GM19193 (cell line): ENCODE measurements around the gene SWAP70.

Experiments used
- POLR2A ChIP-seq: IDR thresholded peaks from 4 replicates; pipeline ENCODE4 v1.6.1; 2011; ENCODE audit not compliant: insufficient read depth, insufficient read length; ENCODE audit errors: extremely low read depth

SWAP70 gene

DNA sequence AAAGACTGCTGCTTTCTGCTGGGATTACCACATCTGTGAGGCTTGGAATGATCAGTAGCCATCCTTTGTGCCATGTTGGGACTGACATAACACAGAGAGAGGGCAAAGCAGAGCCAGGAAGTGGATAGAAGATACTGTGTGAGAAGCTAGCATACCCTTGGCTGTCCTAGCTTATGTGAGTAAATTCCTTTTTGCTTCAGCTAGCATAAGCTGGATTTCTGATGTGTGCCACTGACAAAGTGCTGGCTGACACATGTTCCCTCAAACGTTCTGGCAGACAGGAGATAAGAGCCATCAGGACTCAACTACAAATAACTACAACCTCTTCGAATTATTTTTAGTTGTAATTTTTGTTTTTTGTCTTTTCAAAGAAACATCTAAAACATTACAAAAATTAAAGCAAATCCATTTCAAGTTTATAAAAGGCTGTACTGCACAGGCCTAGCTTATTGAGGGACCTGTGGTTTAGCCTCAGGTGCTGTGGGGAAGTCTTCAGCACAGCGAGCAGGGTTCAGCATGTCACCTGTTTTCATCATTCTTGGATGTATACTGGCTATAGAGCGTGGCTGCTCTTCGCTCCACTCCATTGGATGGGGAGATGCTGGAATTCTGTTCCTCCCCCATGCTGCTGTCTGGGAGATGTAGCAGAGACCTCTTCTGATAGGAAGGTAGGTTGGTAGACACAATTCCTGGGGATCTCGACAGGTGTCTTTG lies 120.9 kb downstream of the SWAP70 start:
- TF ChIP-seq POLR2A = no peak

DNA sequence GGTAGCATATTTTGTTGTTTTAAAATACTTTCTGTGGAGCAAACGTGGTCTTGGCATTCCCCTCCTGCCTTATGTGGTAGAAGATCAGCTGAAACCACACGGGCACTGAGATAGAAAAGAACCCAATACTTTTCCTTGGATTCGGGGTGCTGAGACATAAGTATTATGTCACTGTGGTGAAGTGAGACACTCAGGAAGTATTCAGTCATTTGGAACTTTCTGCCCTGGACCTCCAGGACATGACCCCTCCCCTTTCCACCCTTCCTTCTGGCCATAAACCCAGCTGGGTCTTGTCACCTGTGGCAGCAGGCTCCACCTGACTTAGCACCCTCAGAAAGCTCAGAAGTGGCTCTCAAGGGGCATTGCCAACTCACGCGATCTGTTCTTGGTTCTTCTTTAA lies 123.4 kb downstream of the SWAP70 start:
- TF ChIP-seq POLR2A = no peak

DNA sequence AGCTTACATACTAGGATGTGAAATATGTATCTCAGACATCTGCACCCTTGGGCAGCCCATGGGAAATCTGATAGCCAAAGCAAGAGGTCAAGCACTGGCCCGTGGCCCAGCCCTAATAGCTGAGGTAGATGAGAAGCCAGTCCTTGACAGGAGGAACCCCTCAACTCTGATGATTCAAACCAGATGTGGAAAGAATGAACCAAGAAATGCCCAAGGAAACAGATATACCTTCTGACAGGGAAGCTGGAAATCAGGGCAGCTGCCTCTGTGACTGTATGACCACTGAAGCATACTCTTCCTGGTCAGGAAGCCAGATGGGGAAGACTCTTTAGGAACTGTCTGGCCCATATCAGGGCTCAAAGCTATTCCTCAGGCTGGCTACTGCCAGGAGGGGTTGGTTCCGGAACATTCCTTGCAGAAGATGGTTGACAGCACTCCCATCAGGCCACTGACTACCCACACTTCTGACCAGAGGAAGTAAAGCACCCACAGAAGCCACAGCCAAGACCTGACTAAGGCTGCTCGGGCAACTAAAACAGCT lies 124.2 kb downstream of the SWAP70 start:
- no peak for TF ChIP-seq POLR2A

DNA sequence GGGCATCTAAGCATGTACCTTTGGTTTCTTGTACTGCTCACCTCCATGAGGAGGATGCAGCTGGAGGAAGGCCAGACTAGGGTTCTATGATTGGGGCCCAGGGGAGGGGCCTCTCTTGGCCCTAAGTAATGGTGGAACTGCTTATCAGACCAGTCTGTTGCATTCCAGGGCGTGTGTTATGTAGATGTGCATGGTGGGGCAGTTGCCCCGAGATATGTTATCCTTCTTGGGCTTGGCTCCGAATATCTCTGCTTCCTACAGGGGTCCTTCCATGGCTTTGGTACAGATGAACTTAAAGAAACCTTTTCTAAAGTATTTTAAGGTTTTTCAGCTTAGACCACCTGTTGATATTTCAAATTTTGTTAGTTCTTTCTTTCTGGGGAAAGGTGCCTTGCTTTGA lies 126.0 kb downstream of the SWAP70 start:
- no peak for TF ChIP-seq POLR2A

DNA sequence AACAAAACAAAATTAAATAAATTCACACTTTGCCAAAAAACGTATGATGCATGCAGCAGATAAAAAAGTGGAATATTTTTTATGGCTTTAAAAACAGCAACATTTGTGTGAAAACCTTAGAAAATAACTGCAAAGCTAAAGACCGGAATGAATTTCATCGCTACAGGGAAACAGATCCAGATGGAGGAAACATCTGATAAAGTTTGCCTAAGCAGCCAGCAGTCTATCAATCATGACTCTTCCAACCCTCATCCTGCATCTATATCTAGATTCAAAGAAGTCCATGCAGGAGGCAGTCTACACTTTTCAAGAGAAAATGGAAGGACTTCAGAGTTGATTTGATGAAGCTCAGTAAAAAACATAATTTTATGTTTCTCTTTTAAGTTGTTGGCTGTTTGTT lies 126.8 kb downstream of the SWAP70 start:
- TF ChIP-seq POLR2A = no peak

DNA sequence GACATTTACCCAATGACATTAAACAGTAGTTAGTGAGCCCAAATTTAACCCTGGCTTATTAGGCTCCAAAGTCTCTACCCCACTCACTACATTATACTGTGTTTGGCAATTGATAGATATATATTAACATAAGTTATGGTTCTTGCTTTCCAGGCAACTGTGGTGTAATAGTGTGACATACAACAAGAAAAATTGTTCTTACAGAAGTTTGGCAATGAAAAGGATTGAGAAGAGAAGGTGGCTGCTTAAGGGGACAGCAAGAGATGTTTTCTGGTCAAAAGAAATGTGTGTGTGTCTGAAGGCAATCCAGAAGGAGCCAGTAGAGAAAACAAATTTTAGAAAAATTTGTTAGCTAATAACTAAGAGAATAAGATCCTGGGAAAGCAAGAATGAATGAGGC lies 132.4 kb downstream of the SWAP70 start:
- TF ChIP-seq POLR2A = no peak

DNA sequence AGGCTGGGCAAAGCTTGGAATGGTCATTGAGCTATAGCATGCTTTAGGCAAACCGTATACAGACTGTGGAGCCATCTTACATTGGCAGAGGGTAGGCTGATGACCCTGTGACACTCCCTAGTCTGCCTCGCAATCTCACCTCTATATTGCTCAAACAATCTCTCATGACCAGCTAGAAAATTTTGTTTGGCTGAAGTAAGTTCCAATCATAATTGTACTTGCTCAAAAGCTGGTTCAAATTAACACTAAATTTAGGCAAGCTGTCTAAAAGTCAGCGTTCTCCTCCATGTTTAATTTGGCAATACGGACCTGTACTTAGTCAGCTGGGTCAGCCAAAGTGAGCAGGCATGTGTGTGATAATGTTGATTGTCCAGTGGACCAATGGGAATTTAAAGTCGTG lies 133.0 kb downstream of the SWAP70 start:
- TF ChIP-seq POLR2A = no peak

DNA sequence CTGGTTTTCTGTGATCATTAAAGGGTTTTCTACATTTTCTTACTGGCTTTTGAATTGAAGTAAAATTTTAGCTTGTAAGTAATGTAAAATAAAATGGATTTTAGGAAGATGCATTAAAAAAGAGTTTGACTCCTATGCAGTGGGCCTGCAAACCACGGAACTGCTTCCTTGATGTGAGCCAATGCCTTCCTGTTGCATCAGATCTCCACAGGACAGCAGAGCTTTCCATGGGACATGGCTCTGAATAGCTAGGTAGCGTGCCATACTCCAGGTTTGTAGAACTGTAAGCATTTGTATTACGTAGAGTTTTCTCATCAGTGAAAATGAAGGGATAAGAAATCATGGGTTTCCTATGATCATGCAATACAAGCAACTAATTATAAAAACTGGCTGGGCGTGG lies 133.4 kb downstream of the SWAP70 start:
- no peak for TF ChIP-seq POLR2A

DNA sequence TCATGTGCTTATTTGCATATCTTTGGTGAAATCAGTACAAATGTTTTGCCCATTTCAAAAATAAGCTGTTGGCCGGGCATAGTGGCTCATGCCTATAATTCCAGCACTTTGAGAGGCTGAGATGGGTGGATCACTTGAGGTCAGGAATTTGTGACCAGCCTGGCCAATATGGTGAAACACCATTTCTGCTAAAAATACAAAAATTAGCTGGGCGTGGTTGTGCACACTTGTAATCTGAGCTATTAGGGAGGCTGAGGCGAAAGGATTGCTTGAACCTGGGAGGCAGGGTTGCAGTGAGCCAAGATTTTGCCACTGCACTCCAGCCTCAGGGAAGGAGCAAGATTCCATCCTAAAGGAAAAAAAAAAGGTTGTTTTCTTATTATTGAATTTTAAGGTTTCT lies 136.0 kb downstream of the SWAP70 start:
- TF ChIP-seq POLR2A = no peak

DNA sequence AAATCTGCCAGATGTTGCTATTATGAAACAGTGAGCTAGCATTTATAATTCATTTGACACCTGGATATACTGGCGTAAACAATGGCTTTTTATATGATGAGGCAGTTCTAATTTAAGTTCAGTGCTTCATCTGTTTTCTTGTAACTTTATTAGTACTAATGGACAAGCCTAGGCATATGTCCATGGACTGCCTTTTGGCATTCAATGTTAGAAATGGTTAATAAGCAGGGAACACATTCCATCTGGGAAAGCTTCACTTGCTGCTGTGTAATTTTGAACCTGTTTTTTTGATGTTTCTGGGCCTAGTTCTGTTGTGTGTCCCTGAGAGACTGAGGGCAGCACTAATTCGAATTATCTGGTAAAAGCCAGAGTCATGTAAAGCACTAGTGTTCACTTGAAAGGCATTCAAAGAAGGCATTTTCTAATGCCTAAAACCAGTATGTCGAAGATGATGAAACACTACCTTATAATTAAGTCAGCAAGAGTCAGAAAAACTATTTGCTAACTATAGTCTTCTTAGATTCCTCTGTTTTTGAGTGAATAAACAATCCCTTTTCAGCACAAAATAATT lies 138.5 kb downstream of the SWAP70 start:
- no peak for TF ChIP-seq POLR2A
